ACHN (cell line): ENCODE measurements around the gene SPCS1.
"Not testable (repeated sequence)": the region's sequence is repeated elsewhere in the genome, so short reads cannot be mapped to it uniquely, and the experiment has no call there.

Source experiments
- DNase-seq: peaks from one replicate; pipeline ENCODE4 v3.0.0-alpha.2; 2015
- in situ Hi-C: cut with HindIII; loops from 2 replicates; pipeline ENCODE4 v1.10.0; 2017; ENCODE audit warnings: low sequenced_read_pairs, low pct_ligation_motif_present, low pct_unique_long_range_greater_than_20kb

SPCS1 gene

GRCh38 chr3:52705688-52706686 lies at the start of gene SPCS1, which contains the start of gene GLT8D1:
SPCS1 (plus strand) TSS chr3:52706106; CDS start chr3:52706247, 141 bp downstream.
GLT8D1 (minus strand) TSS chr3:52705791; CDS start chr3:52700460, 5,331 bp downstream.
- in situ Hi-C loops, result no loop called here
- peak; percentile 79 for DNase-seq

- in situ Hi-C loops, result no loop called here
- DNase-seq, result no peak
These were observed 45.9 kb upstream of the SPCS1 start for GRCh38 chr3:52660046-52660445.

- no peak for DNase-seq
- in situ Hi-C loops, result no loop called here
These were observed 42.8 kb upstream of the SPCS1 start for GRCh38 chr3:52663098-52663497.

GRCh38 chr3:52670621-52671521 lies 35.0 kb upstream of the SPCS1 start:
- peak; percentile 98 for DNase-seq
- in situ Hi-C loops, result no loop called here

- in situ Hi-C loops, result no loop called here
- no peak for DNase-seq
These were observed 34.2 kb upstream of the SPCS1 start for GRCh38 chr3:52671676-52672075.

GRCh38 chr3:52676201-52676600 lies 29.7 kb upstream of the SPCS1 start:
- DNase-seq, in situ Hi-C loops: not testable (repeated sequence)

GRCh38 chr3:52678265-52679198 lies 27.4 kb upstream of the SPCS1 start:
- in situ Hi-C loops, result no loop called here
- DNase-seq, result no peak

GRCh38 chr3:52679199-52679538 lies 26.7 kb upstream of the SPCS1 start:
- no peak for DNase-seq
- in situ Hi-C loops, result no loop called here

- in situ Hi-C loops, result no loop called here
- no peak for DNase-seq
These were observed 26.1 kb upstream of the SPCS1 start for GRCh38 chr3:52679811-52680210.

GRCh38 chr3:52681596-52681995 lies 24.3 kb upstream of the SPCS1 start:
- DNase-seq, result no peak
- in situ Hi-C loops, result no loop called here

GRCh38 chr3:52682016-52682415 lies 23.9 kb upstream of the SPCS1 start:
- DNase-seq, result peak; percentile 68
- in situ Hi-C loops, result no loop called here

GRCh38 chr3:52683611-52684010 lies 22.3 kb upstream of the SPCS1 start:
- in situ Hi-C loops, result no loop called here
- DNase-seq, result no peak

- in situ Hi-C loops, result no loop called here
- no peak for DNase-seq
These were observed 21.7 kb upstream of the SPCS1 start for GRCh38 chr3:52684184-52684583.

GRCh38 chr3:52685285-52685708 lies 20.6 kb upstream of the SPCS1 start:
- in situ Hi-C loops, result no loop called here
- peak; percentile 72 for DNase-seq

GRCh38 chr3:52685709-52686691 lies 19.9 kb upstream of the SPCS1 start, which contains the start of the genes GNL3 and PBRM1:
GNL3 (plus strand) TSS chr3:52686032; CDS start chr3:52686093, 61 bp downstream.
PBRM1 (minus strand) TSS chr3:52685913.
- DNase-seq, result peak; percentile 92
- in situ Hi-C loops, result no loop called here

- no peak for DNase-seq
- in situ Hi-C loops, result no loop called here
These were observed 17.6 kb upstream of the SPCS1 start for GRCh38 chr3:52688266-52688665.

GRCh38 chr3:52689151-52689550 lies 16.8 kb upstream of the SPCS1 start:
- in situ Hi-C loops, result no loop called here
- DNase-seq, result no peak
